ENCODE measurements around the gene AVEN.

Gene AVEN

GRCh38 chr15:33932734-33933133 is 106.3 kb downstream of the AVEN start:
- DNase-seq = no peak
- H3K36me3 ChIP-seq (ENCODE audit: control insufficient read depth in 4 of 4, insufficient read depth in 4 of 4, low read length in 3 of 4) = no peaks in the 10 kb centered on the region
- H3K4me1 ChIP-seq (ENCODE audit: control extremely low read depth in 1 of 4, control insufficient read depth in 4 of 4, insufficient read depth in 4 of 4, low read length in 3 of 4) = no peaks in the 10 kb centered on the region
- POLR2A ChIA-PET = no interaction called here
- no peak overlapping the region for H3K4me3 ChIP-seq (ENCODE audit: control insufficient read depth in 1 of 7, extremely low read depth in 1 of 7, insufficient read depth in 4 of 7, low read depth in 2 of 7, low read length in 6 of 7)
- no peaks in the 10 kb centered on the region for H3K9me3 ChIP-seq (ENCODE audit: control extremely low read depth in 1 of 5, control insufficient read depth in 4 of 5, insufficient read depth in 2 of 5, low read depth in 1 of 5, low read length in 4 of 5)
- H3K27me3 ChIP-seq (replicated peaks in 2 of 5; ENCODE audit: control insufficient read depth in 4 of 5, insufficient read depth in 5 of 5, low read length in 4 of 5) = no peaks in the 10 kb centered on the region
- no peak overlapping the region for H3K27ac ChIP-seq (ENCODE audit: insufficient read depth in 1 of 2, low read depth in 1 of 2, low read length in 2 of 2, poor library complexity in 1 of 2, severe bottlenecking in 2 of 2)
- WGBS (ENCODE audit: insufficient coverage) = no CpG with 5 or more reads among the region's 2 CpGs
- CTCF ChIA-PET = no interaction called here

- no peak for DNase-seq
- no peaks in the 10 kb centered on the region for H3K4me1 ChIP-seq (ENCODE audit: control extremely low read depth in 1 of 4, control insufficient read depth in 4 of 4, insufficient read depth in 4 of 4, low read length in 3 of 4)
- H3K27me3 ChIP-seq (replicated peaks in 2 of 5; ENCODE audit: control insufficient read depth in 4 of 5, insufficient read depth in 5 of 5, low read length in 4 of 5) = no peaks in the 10 kb centered on the region
- H3K36me3 ChIP-seq (ENCODE audit: control insufficient read depth in 4 of 4, insufficient read depth in 4 of 4, low read length in 3 of 4) = no peaks in the 10 kb centered on the region
- H3K27ac ChIP-seq (ENCODE audit: insufficient read depth in 1 of 2, low read depth in 1 of 2, low read length in 2 of 2, poor library complexity in 1 of 2, severe bottlenecking in 2 of 2) = no peak overlapping the region
- H3K9me3 ChIP-seq (ENCODE audit: control extremely low read depth in 1 of 5, control insufficient read depth in 4 of 5, insufficient read depth in 2 of 5, low read depth in 1 of 5, low read length in 4 of 5) = no peaks in the 10 kb centered on the region
- WGBS (ENCODE audit: insufficient coverage) = 100% methylated on average over 4 of the region's 4 CpGs
- no peak overlapping the region for H3K4me3 ChIP-seq (ENCODE audit: control insufficient read depth in 1 of 7, extremely low read depth in 1 of 7, insufficient read depth in 4 of 7, low read depth in 2 of 7, low read length in 6 of 7)
- CTCF ChIA-PET = no interaction called here
- POLR2A ChIA-PET = no interaction called here
Observed at GRCh38 chr15:33926260-33926659, 112.7 kb downstream of the AVEN start.

DNA sequence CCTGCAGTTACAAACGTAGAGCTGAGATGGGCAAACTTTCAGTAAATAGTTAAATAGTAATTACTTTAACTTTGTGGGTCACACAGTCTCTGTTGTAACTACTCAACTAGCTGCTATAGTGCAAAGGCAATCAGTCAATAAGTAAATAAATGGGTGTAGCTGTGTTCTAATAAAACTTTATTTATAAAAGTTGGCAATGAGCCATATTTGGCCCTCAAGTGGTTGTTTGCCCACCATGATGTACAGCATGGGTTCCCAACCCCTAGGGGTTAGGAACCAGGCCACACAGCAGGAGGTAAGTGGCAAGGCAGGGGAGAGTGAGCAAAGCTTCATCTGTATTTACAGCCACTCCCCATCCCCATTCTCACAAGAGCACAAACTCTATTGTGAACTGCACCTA is 115.6 kb downstream of the AVEN start:
- 100% methylated on average over 1 of the region's 1 CpG for WGBS (ENCODE audit: insufficient coverage)
- CTCF ChIA-PET = no interaction called here
- Histone ChIP-seq H3K9me3 (ENCODE audit: control extremely low read depth in 1 of 5, control insufficient read depth in 4 of 5, insufficient read depth in 2 of 5, low read depth in 1 of 5, low read length in 4 of 5) (no peaks in the 10 kb centered on the region), H3K27me3 (replicated peaks in 2 of 5; ENCODE audit: control insufficient read depth in 4 of 5, insufficient read depth in 5 of 5, low read length in 4 of 5) (no peaks in the 10 kb centered on the region), H3K27ac (ENCODE audit: insufficient read depth in 1 of 2, low read depth in 1 of 2, low read length in 2 of 2, poor library complexity in 1 of 2, severe bottlenecking in 2 of 2) (no peak overlapping the region), H3K4me3 (ENCODE audit: control insufficient read depth in 1 of 7, extremely low read depth in 1 of 7, insufficient read depth in 4 of 7, low read depth in 2 of 7, low read length in 6 of 7) (no peak overlapping the region), H3K4me1 (ENCODE audit: control extremely low read depth in 1 of 4, control insufficient read depth in 4 of 4, insufficient read depth in 4 of 4, low read length in 3 of 4) (no peaks in the 10 kb centered on the region), H3K36me3 (ENCODE audit: control insufficient read depth in 4 of 4, insufficient read depth in 4 of 4, low read length in 3 of 4) (no peaks in the 10 kb centered on the region)
- no peak for DNase-seq
- POLR2A ChIA-PET = no interaction called here

DNA sequence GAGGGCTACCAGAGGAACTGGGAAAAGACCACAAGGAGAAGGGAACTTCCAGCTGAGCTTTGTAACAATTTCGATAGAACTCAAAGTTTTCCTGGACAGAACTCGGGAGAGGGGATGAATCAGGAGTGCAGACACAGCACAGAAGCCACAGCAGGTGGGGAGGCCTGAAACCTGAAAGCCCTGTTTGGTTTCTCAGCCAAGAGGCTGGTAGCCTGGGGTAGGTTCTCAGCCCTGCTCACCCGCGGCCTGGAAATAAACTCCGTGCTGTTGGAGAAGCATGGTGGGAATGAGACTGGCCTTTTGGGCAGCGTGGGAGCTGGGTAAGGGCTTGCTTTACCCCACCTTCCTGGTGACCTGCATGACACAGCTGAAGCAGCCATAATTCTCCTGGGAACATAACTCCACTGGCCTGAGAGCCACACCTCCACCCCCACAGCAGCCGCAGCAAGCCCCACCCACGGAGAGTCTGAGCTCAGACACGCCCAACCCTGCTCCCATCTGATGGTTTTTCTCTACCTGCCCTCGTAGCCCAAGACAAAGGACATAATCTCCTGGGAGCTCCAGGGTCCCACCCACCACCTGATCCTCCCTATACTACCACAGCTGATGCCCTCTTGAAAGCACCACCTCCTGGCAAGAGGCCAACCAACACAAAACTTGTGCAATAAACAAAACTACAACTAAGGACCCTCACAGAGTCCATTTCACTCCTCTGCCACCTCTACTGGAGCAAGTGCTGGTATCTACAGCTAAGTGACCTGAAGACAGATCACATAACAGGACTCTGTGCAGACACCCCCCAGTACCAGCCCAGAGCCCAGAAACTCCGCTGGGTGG is 123.2 kb downstream of the AVEN start:
- Histone ChIP-seq H3K4me3 (ENCODE audit: control insufficient read depth in 1 of 7, extremely low read depth in 1 of 7, insufficient read depth in 4 of 7, low read depth in 2 of 7, low read length in 6 of 7) (no peak overlapping the region), H3K9me3 (ENCODE audit: control extremely low read depth in 1 of 5, control insufficient read depth in 4 of 5, insufficient read depth in 2 of 5, low read depth in 1 of 5, low read length in 4 of 5) (no peaks in the 10 kb centered on the region), H3K4me1 (ENCODE audit: control extremely low read depth in 1 of 4, control insufficient read depth in 4 of 4, insufficient read depth in 4 of 4, low read length in 3 of 4) (no peaks in the 10 kb centered on the region), H3K27me3 (replicated peaks in 2 of 5; ENCODE audit: control insufficient read depth in 4 of 5, insufficient read depth in 5 of 5, low read length in 4 of 5) (no peaks in the 10 kb centered on the region), H3K27ac (ENCODE audit: insufficient read depth in 1 of 2, low read depth in 1 of 2, low read length in 2 of 2, poor library complexity in 1 of 2, severe bottlenecking in 2 of 2) (no peak overlapping the region), H3K36me3 (ENCODE audit: control insufficient read depth in 4 of 4, insufficient read depth in 4 of 4, low read length in 3 of 4) (no peaks in the 10 kb centered on the region)
- DNase-seq = no peak
- ChIA-PET CTCF (interaction anchor here (1.5 kb wide), 1 partner anchor 50 kb away, joined by 5 read pairs; no protein-coding TSS in a partner anchor), POLR2A (no interaction called here)
- WGBS (ENCODE audit: insufficient coverage) = 96% methylated on average over 8 of the region's 11 CpGs

- DNase-seq = no peak
- Histone ChIP-seq H3K9me3 (ENCODE audit: control extremely low read depth in 1 of 5, control insufficient read depth in 4 of 5, insufficient read depth in 2 of 5, low read depth in 1 of 5, low read length in 4 of 5) (no peaks in the 10 kb centered on the region), H3K4me3 (ENCODE audit: control insufficient read depth in 1 of 7, extremely low read depth in 1 of 7, insufficient read depth in 4 of 7, low read depth in 2 of 7, low read length in 6 of 7) (no peak overlapping the region), H3K36me3 (ENCODE audit: control insufficient read depth in 4 of 4, insufficient read depth in 4 of 4, low read length in 3 of 4) (no peaks in the 10 kb centered on the region), H3K27me3 (replicated peaks in 2 of 5; ENCODE audit: control insufficient read depth in 4 of 5, insufficient read depth in 5 of 5, low read length in 4 of 5) (no peaks in the 10 kb centered on the region), H3K27ac (ENCODE audit: insufficient read depth in 1 of 2, low read depth in 1 of 2, low read length in 2 of 2, poor library complexity in 1 of 2, severe bottlenecking in 2 of 2) (no peak overlapping the region), H3K4me1 (ENCODE audit: control extremely low read depth in 1 of 4, control insufficient read depth in 4 of 4, insufficient read depth in 4 of 4, low read length in 3 of 4) (no peaks in the 10 kb centered on the region)
- POLR2A ChIA-PET = no interaction called here
- CTCF ChIA-PET = no interaction called here
- 100% methylated on average over 1 of the region's 1 CpG for WGBS (ENCODE audit: insufficient coverage)
Observed at GRCh38 chr15:33913459-33913858, 125.5 kb downstream of the AVEN start.

- peaks cover 0 to 2% (median 0%) of the 10 kb centered on the region in 4 experiments for H3K4me1 ChIP-seq (ENCODE audit: control extremely low read depth in 1 of 4, control insufficient read depth in 4 of 4, insufficient read depth in 4 of 4, low read length in 3 of 4)
- H3K27ac ChIP-seq (ENCODE audit: insufficient read depth in 1 of 2, low read depth in 1 of 2, low read length in 2 of 2, poor library complexity in 1 of 2, severe bottlenecking in 2 of 2) = no peak overlapping the region
- no peaks in the 10 kb centered on the region for H3K27me3 ChIP-seq (replicated peaks in 2 of 5; ENCODE audit: control insufficient read depth in 4 of 5, insufficient read depth in 5 of 5, low read length in 4 of 5)
- no peak overlapping the region for H3K4me3 ChIP-seq (ENCODE audit: control insufficient read depth in 1 of 7, extremely low read depth in 1 of 7, insufficient read depth in 4 of 7, low read depth in 2 of 7, low read length in 6 of 7)
- DNase-seq = no peak
- POLR2A ChIA-PET = no interaction called here
- CTCF ChIA-PET = no interaction called here
- no peaks in the 10 kb centered on the region for H3K36me3 ChIP-seq (ENCODE audit: control insufficient read depth in 4 of 4, insufficient read depth in 4 of 4, low read length in 3 of 4)
- H3K9me3 ChIP-seq (ENCODE audit: control extremely low read depth in 1 of 5, control insufficient read depth in 4 of 5, insufficient read depth in 2 of 5, low read depth in 1 of 5, low read length in 4 of 5) = no peaks in the 10 kb centered on the region
Observed at GRCh38 chr15:33912326-33912725, 126.7 kb downstream of the AVEN start.

- no peaks in the 10 kb centered on the region for H3K36me3 ChIP-seq (ENCODE audit: control insufficient read depth in 4 of 4, insufficient read depth in 4 of 4, low read length in 3 of 4)
- DNase-seq = no peak
- 88% methylated on average over 1 of the region's 3 CpGs for WGBS (ENCODE audit: insufficient coverage)
- ChIA-PET CTCF (no interaction called here), POLR2A (no interaction called here)
- no peaks in the 10 kb centered on the region for H3K27me3 ChIP-seq (replicated peaks in 2 of 5; ENCODE audit: control insufficient read depth in 4 of 5, insufficient read depth in 5 of 5, low read length in 4 of 5)
- peaks cover 0 to 4% (median 0%) of the 10 kb centered on the region in 4 experiments for H3K4me1 ChIP-seq (ENCODE audit: control extremely low read depth in 1 of 4, control insufficient read depth in 4 of 4, insufficient read depth in 4 of 4, low read length in 3 of 4)
- H3K27ac ChIP-seq (ENCODE audit: insufficient read depth in 1 of 2, low read depth in 1 of 2, low read length in 2 of 2, poor library complexity in 1 of 2, severe bottlenecking in 2 of 2) = no peak overlapping the region
- H3K4me3 ChIP-seq (ENCODE audit: control insufficient read depth in 1 of 7, extremely low read depth in 1 of 7, insufficient read depth in 4 of 7, low read depth in 2 of 7, low read length in 6 of 7) = no peak overlapping the region
- no peaks in the 10 kb centered on the region for H3K9me3 ChIP-seq (ENCODE audit: control extremely low read depth in 1 of 5, control insufficient read depth in 4 of 5, insufficient read depth in 2 of 5, low read depth in 1 of 5, low read length in 4 of 5)
Observed at GRCh38 chr15:33910741-33911140, 128.3 kb downstream of the AVEN start.
